ENCODE measurements around the gene CSRP2.

DNA sequence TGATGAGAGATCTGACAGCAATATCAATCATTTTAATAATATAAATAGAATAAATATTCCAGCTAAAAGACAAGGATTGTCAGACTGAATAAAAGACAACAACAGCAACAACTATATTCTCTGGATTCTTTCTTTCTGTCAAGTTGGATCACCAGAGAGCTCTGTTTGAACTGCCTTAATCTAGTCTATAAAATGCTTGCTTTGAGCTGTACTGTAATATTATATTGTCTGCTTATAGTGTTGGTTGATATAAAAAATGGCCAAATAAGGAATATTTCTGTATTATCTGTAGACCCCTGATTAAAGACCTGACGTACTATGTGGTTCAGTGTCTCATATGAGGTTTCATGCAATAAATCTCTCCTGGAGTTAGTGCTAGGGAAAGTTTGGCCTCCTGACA lies 46.3 kb upstream of the CSRP2 start:
- TF ChIP-seq, protein P1, sequence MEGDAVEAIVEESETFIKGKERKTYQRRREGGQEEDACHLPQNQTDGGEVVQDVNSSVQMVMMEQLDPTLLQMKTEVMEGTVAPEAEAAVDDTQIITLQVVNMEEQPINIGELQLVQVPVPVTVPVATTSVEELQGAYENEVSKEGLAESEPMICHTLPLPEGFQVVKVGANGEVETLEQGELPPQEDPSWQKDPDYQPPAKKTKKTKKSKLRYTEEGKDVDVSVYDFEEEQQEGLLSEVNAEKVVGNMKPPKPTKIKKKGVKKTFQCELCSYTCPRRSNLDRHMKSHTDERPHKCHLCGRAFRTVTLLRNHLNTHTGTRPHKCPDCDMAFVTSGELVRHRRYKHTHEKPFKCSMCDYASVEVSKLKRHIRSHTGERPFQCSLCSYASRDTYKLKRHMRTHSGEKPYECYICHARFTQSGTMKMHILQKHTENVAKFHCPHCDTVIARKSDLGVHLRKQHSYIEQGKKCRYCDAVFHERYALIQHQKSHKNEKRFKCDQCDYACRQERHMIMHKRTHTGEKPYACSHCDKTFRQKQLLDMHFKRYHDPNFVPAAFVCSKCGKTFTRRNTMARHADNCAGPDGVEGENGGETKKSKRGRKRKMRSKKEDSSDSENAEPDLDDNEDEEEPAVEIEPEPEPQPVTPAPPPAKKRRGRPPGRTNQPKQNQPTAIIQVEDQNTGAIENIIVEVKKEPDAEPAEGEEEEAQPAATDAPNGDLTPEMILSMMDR (IDR thresholded peaks at IDR 0.05), result no peak
- no peak for TF ChIP-seq POLR2A (IDR thresholded peaks at IDR 0.05)

Data from body of pancreas (tissue), 4 donors.